Head of caudate nucleus (tissue), 42 donors: Measurements from ENCODE around the gene HNRNPF.

Experiments
- DNase-seq, 42 donors: peaks; one replicate each; pipeline versions ENCODE4 v3.0.0 to v3.0.0-alpha.2; 2020 to 2021; ENCODE audit warnings: mixed read lengths in 7 of 42
- intact Hi-C: fragments of 100-400 bp; cut with DNase I; formaldehyde crosslinking; loops from one replicate; pipeline ENCODE4 v1.15.0; 2022

HNRNPF gene

GRCh38 chr10:43386549-43386948 lies 22.4 kb downstream of the HNRNPF start:
- DNase-seq, result peak in 2 of 42 donors; percentile 16 to 25
- intact Hi-C loops, result no loop called here

DNA sequence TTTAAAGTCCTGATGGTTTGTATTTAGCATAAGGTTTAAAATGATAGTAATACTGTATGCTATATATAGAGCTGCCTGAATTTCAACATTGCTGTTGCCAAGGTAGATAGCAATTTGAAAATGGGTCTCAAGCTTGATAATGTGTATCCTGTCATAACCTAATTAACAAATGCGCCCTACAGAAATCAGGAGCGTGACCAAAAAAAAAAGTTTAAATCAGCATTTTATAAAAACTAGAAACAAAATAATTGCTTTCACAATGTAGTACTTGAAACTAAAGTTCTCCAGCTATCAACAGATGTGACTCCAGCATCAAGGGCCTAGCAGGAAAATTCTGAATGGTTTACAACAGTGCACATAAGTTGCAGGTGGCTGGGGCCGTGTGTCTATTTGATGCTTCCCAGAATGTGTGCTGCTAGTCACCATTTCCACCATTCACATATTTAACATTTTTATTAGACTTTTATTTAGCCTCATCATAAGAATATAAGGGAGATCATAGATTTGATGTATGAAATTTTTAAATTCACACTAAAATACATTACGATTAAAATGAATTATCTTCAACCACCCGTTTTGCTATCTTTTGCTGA lies 23.5 kb downstream of the HNRNPF start:
- intact Hi-C loops, result no loop called here
- no peak for DNase-seq

GRCh38 chr10:43384252-43385221 lies 24.4 kb downstream of the HNRNPF start:
- DNase-seq, result peak in 2 of 42 donors; percentile 14 to 30
- intact Hi-C loops, result no loop called here

GRCh38 chr10:43383204-43383971 lies 25.6 kb downstream of the HNRNPF start:
- intact Hi-C loops, result no loop called here
- peak in 1 of 42 donors; percentile 26 for DNase-seq

DNA sequence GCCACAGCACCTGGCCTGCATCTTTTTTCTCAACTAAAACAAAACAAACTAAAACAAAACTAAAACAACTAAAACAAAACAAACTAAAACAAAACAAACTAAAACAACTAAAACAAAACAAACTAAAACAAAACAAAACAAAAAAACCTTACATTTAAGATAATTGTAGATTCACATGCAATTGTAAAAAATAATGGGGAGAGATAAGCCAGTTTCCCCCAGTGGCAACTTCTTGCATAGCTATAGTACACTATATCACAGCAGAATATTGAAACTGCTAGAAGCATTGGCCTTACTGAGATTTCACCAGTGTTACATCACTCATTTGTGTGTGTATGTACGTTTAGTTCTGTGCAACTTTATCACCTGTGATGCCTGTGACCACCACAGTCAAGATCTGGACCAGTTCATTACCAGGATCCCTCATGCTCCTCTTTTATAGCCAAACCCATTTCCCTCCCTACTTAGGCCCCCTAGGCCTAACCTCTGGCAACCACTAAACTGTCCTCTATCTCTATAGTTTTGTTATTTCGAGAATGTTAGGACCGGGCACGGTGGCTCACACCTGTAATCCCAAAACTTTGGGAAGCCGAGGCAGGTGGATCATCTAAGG lies 28.3 kb downstream of the HNRNPF start:
- no peak for DNase-seq
- intact Hi-C loops, result no loop called here

GRCh38 chr10:43377424-43377883 lies 31.5 kb downstream of the HNRNPF start:
- peak in 3 of 42 donors; percentile 1 to 16 (median 16) for DNase-seq
- intact Hi-C loops, result no loop called here

- intact Hi-C loops, result no loop called here
- peak in 3 of 42 donors; percentile 2 to 12 (median 6) for DNase-seq
Observed at GRCh38 chr10:43376828-43377423, 32.1 kb downstream of the HNRNPF start.

DNA sequence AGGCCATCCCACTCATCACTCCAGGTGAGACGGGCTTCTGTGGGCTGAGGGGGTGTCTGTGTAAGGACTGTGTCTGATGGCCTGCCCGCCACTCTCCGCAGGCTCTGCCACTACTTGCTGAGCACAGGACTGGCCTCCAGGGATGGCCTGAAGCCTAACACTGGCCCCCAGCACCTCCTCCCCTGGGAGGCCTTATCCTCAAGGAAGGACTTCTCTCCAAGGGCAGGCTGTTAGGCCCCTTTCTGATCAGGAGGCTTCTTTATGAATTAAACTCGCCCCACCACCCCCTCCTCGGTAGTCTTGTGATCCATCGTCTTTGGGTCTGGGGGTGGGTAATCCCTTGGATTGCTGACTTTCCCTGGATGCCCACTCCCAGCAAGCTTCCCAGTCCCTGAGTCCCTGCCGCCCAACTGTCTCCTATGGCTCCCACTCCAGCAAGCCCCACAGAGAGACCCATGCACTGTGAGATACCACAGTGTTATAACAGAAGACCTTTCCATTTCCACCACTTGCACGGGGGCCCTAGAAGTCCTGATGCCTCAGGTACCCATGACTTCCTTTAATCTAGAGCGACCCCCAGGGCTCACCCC lies 32.8 kb downstream of the HNRNPF start:
- DNase-seq, result peak in 2 of 42 donors; percentile 2 to 9
- intact Hi-C loops, result no loop called here

DNA sequence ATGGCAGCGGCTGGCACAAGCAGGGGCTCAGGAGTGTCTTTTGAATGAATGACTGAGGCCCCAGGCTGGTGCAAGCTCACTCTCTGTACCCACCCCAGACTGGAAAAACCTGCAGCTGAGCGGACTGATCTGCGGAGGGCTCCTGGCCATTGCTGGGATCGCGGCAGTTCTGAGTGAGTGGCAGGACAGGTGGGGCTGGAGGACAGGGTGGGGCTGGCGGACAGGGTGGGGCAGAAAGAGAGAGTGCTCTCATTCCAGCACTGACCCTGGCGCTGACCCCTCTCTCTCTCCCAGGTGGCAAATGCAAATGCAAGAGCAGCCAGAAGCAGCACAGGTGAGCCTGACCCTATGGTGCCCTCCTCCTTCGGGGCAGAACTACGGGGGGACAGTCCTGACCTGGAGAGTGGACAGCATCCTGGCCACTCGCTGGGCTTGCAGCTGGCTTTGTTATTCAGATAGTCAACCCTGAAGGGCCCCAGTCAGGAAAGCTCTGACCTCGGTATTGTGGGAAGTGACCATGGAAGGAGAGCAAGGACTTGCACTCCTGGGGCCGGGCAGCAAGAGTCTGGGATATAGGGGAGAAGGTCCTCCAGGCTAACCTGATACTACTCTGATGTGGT lies 33.5 kb downstream of the HNRNPF start:
- intact Hi-C loops, result no loop called here

DNA sequence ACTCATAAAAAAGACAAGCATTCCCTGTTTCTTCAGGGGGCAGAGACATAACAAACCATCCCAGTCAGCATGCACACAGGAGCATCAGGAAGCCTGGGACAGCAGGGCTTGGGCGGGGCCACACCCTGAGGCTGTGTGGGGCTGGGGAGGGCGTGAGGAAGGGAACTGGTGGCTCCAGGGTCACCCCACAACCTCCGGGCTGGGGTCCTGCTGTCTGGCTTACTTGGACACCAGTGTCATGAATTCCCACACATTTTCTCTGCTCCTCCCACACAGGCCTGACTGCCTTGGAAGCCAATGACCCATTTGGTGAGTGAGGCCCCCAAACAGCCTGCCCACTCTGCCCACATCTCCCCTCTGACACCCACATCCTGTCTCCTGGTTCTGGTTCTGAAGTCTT lies 34.8 kb downstream of the HNRNPF start:
- no peak for DNase-seq
- intact Hi-C loops, result no loop called here

More for the DNA sequence above, 33.5 kb downstream of the HNRNPF start:
- DNase-seq, result peak in 1 of 42 donors; percentile 13

- peak in 1 of 42 donors; percentile 36 for DNase-seq
- intact Hi-C loops, result loop anchor here (2.0 kb wide), 1 partner anchor 25 kb away; no protein-coding TSS in a partner anchor
Observed at GRCh38 chr10:43373461-43373860, 35.5 kb downstream of the HNRNPF start.

- intact Hi-C loops, result loop anchor here (2.0 kb wide), 1 partner anchor 24 kb away; no protein-coding TSS in a partner anchor
Observed at GRCh38 chr10:43372765-43373361, 36.1 kb downstream of the HNRNPF start.

GRCh38 chr10:43371418-43371817 lies 37.6 kb downstream of the HNRNPF start, which contains the start of gene FXYD4:
Gene FXYD4, plus strand, starts transcription at chr10:43371636. Its CDS starts 2,111 bp downstream, at chr10:43373747.
- no peak for DNase-seq
- intact Hi-C loops, result no loop called here

More at GRCh38 chr10:43372765-43373361, 36.1 kb downstream of the HNRNPF start:
- peak; percentile 51 to 94 (median 82) for DNase-seq

GRCh38 chr10:43370671-43371215 lies 38.2 kb downstream of the HNRNPF start:
- intact Hi-C loops, result no loop called here
- DNase-seq, result no peak

- intact Hi-C loops, result no loop called here
- no peak for DNase-seq
Observed at GRCh38 chr10:43369921-43370320, 39.1 kb downstream of the HNRNPF start.

DNA sequence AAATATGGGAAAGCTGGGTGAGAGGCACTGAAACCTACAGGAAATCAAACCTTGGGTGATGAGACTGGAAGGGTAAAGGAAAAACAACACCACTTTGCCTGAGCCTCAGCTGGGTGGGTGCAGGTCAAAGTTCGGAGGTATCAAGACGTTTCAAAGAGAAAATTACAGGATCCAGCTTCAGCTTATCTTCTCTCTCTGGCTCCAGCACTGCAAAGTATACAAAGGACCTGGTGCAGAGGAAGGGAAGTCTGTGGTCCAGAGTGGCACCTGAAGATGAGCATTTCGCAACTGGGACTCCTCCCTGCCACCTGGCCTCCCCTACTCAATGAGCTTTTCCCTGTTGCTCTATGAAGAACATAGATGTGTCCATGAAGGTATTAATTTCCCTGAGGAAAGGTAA lies 44.0 kb downstream of the HNRNPF start:
- intact Hi-C loops, result no loop called here
- DNase-seq, result no peak
